ENCODE results near the gene RUNX3. TPM values are rescaled to one million over a fixed set of nuclear protein-coding genes. Genes with fewer than 3 reads are reported as not detected.

Gene RUNX3
- total RNA-seq, 1 experiment from 2014 or later, result 1.5 TPM

- TF ChIP-seq AFF4 (CRISPR knock-in tag; IDR thresholded peaks at IDR 0.05; ENCODE audit: borderline replicate concordance) (no peak), PRRX2 (CRISPR knock-in tag; IDR thresholded peaks at IDR 0.05) (no peak), HMGA2 (CRISPR knock-in tag; IDR thresholded peaks at IDR 0.05) (no peak), GTF2I (CRISPR knock-in tag; conservative IDR thresholded peaks at IDR 0.05) (no peak), ZNF281 (CRISPR knock-in tag; IDR thresholded peaks at IDR 0.05) (no peak), E2F1 (CRISPR knock-in tag; IDR thresholded peaks at IDR 0.05) (no peak), CDX4 (CRISPR knock-in tag; IDR thresholded peaks at IDR 0.05; ENCODE audit: borderline replicate concordance) (no peak), FOXJ3 (CRISPR knock-in tag; IDR thresholded peaks at IDR 0.05; ENCODE audit: borderline replicate concordance) (no peak), ZSCAN18 (CRISPR knock-in tag; IDR thresholded peaks at IDR 0.05) (no peak)
These were observed 18.2 kb upstream of the RUNX3 start (continued) for GRCh38 chr1:24948079-24948827.

GRCh38 chr1:24946861-24947658 is 17.0 kb upstream of the RUNX3 start:
- POLR2A ChIA-PET, result no interaction called here
- no peaks in the 10 kb centered on the region for H3K27me3 Mint-ChIP-seq (ENCODE audit: low read depth)
- H3K36me3 Mint-ChIP-seq, result no peaks in the 10 kb centered on the region
- H3K27ac Mint-ChIP-seq, result no peak overlapping the region
- DNase-seq (ENCODE audit: low spot score) (no peak), ATAC-seq (no peak)
- peaks cover 29% of the 10 kb centered on the region for H3K4me1 Mint-ChIP-seq
- no peak overlapping the region for H3K4me3 Mint-ChIP-seq
- no peaks in the 10 kb centered on the region for H3K9me3 Mint-ChIP-seq
- CTCF ChIA-PET, result interaction anchor here (1.0 to 1.8 kb wide), 8 partner anchors 10 to 152 kb away, joined by 3 to 8 read pairs (median 4); no protein-coding TSS in a partner anchor
- TF ChIP-seq MYBL2 (CRISPR knock-in tag; IDR thresholded peaks at IDR 0.05) (no peak), JAZF1 (CRISPR knock-in tag; IDR thresholded peaks at IDR 0.05) (no peak), AFF4 (CRISPR knock-in tag; IDR thresholded peaks at IDR 0.05; ENCODE audit: borderline replicate concordance) (no peak), ZNF425 (CRISPR knock-in tag; conservative IDR thresholded peaks at IDR 0.05) (no peak), RELA (CRISPR knock-in tag; IDR thresholded peaks at IDR 0.05; ENCODE audit: borderline replicate concordance) (no peak), NFATC4 (CRISPR knock-in tag; IDR thresholded peaks at IDR 0.05) (no peak), PRRX2 (CRISPR knock-in tag; IDR thresholded peaks at IDR 0.05) (no peak), ATF1 (CRISPR knock-in tag; IDR thresholded peaks at IDR 0.05) (no peak)

Measured in WTC11 (cell line).